ENCODE results near the gene CD300A. TPM values are rescaled to one million over a fixed set of nuclear protein-coding genes. Genes with fewer than 3 reads are reported as not detected.

The CD300A gene
- total and polyA plus RNA-seq, 2 of the 4 experiments (the other 2 are of a cell fraction), result not detected

DNA sequence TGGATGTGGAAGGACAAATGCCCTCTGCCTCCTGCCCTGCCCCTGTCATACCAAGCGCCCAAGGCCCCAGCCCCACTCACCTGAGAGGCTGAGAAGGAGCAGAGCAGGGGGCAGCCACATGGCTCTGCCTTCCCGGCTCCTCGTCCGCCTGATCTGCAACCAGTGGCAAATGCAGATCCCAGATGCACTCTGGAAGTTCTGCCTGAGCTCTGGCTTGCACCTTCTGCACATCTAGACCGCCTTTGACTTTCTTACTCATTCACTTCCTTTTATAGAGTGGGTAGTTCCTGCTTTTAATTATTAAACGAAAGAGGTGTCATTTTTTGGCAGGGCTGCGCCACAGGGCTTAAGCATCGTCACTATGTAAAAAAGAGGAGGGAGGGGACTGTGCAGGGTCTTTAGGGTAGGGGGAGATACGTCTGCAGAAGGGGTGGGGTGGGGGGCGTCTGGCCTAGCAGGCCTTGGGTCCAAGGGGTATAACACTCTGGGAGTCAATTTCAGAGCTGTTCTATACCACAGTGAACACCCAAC, 64.9 kb downstream of the CD300A start, which contains the start of gene CD300LB:
Gene CD300LB, minus strand, starts transcription at position 245 of the 531 bp plus-strand sequence. Its CDS starts 125 bp downstream, at position 120.
- Histone ChIP-seq H3K9me1 (ENCODE audit: insufficient read depth, low read length) (no peaks in the 10 kb centered on the region), H3K4me2 (ENCODE audit: low read depth, low read length) (no peak within 1 kb of the TSS), H4K8ac (ENCODE audit: low read depth in 2 of 2, low read length in 2 of 2) (no peak within 1 kb of the TSS), H3K27ac (ENCODE audit: insufficient read depth, low read length) (no peak within 1 kb of the TSS), H2AK5ac (ENCODE audit: low read depth, low read length) (no peak within 1 kb of the TSS), H3K23ac (ENCODE audit: low read depth, low read length) (no peak within 1 kb of the TSS), H3K9me3 (ENCODE audit: control insufficient read depth, insufficient read depth, low read length) (peaks cover 27% of the 10 kb centered on the region), H2BK15ac (ENCODE audit: low read depth, low read length) (no peak within 1 kb of the TSS), H2BK120ac (ENCODE audit: low read depth, low read length) (no peak within 1 kb of the TSS), H2AK9ac (replicated peaks; ENCODE audit: low read depth, low read length, poor library complexity) (no peak within 1 kb of the TSS), H3K27me3 (ENCODE audit: control insufficient read depth, insufficient read depth, low read length) (no peaks in the 10 kb centered on the region), H3K4me3 (ENCODE audit: insufficient read depth, low read depth, low read length) (no peak within 1 kb of the TSS), H3K4ac (ENCODE audit: low read depth, low read length) (no peak within 1 kb of the TSS), H3K4me1 (ENCODE audit: control insufficient read depth, insufficient read depth, low read length) (no peaks in the 10 kb centered on the region), H4K91ac (ENCODE audit: insufficient read depth, low read depth, low read length) (no peak within 1 kb of the TSS), H4K5ac (ENCODE audit: low read depth, low read length) (no peak within 1 kb of the TSS), H4K20me1 (ENCODE audit: insufficient read depth, low read length) (no peaks in the 10 kb centered on the region), H2BK5ac (ENCODE audit: low read depth, low read length, poor library complexity, severe bottlenecking) (no peak within 1 kb of the TSS), H3K56ac (ENCODE audit: extremely low read depth, insufficient read depth, low read length) (no peak within 1 kb of the TSS), H3K36me3 (ENCODE audit: control insufficient read depth, insufficient read depth, low read length) (no peaks in the 10 kb centered on the region), H3K79me1 (ENCODE audit: low read depth in 1 of 2, low read length in 2 of 2) (no peaks in the 10 kb centered on the region), H3K18ac (ENCODE audit: low read depth, low read length) (no peak within 1 kb of the TSS), H2AFZ (replicated peaks; ENCODE audit: low read length, poor library complexity) (no peak within 1 kb of the TSS), H3K9ac (ENCODE audit: low read depth, low read length) (no peak within 1 kb of the TSS), H2BK20ac (ENCODE audit: low read depth, low read length) (no peak within 1 kb of the TSS), H3K14ac (replicated peaks; ENCODE audit: low read depth, low read length) (no peak within 1 kb of the TSS)
- ChIA-PET POLR2A (ENCODE audit: unreplicated experiment) (no interaction called here), CTCF (no interaction called here)
- DNase-seq, result no peak
- in situ Hi-C loops (cut with MboI; ENCODE audit: low sequenced_read_pairs) (no loop called here), dilution Hi-C loops (cut with HindIII; ENCODE audit: low sequenced_read_pairs, unreplicated experiment) (no loop called here), intact Hi-C loops (cut with micrococcal nuclease) (no loop called here)
- WGBS, 2 experiments (ENCODE audit: extremely low coverage in 2 of 2, insufficient read length in 1 of 2), result no CpG with 5 or more reads among the region's 10 CpGs
- BruUV-seq (replicated peaks), result no TSS peak
- no peak for ATAC-seq (ENCODE audit: low read depth)
- TF ChIP-seq RAD21 (IDR thresholded peaks at IDR 0.05; ENCODE audit: low read length) (no peak), MAFK (IDR thresholded peaks at IDR 0.05; ENCODE audit: low read depth, low read length) (no peak), CEBPB (IDR thresholded peaks at IDR 0.05; ENCODE audit: low read depth, low read length) (no peak), MXI1 (IDR thresholded peaks at IDR 0.05; ENCODE audit: borderline replicate concordance, low read depth, low read length) (no peak), BHLHE40 (IDR thresholded peaks at IDR 0.05; ENCODE audit: low read depth, low read length) (no peak), MAZ (IDR thresholded peaks at IDR 0.05; ENCODE audit: borderline replicate concordance, low read depth, low read length) (no peak), RFX5 (IDR thresholded peaks at IDR 0.05; ENCODE audit: low read depth, low read length) (no peak)
- TF ChIP-seq, protein P1, sequence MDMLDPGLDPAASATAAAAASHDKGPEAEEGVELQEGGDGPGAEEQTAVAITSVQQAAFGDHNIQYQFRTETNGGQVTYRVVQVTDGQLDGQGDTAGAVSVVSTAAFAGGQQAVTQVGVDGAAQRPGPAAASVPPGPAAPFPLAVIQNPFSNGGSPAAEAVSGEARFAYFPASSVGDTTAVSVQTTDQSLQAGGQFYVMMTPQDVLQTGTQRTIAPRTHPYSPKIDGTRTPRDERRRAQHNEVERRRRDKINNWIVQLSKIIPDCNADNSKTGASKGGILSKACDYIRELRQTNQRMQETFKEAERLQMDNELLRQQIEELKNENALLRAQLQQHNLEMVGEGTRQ (IDR thresholded peaks at IDR 0.05; ENCODE audit: low read depth, low read length), result no peak

Data from IMR-90 (cell line).